HG03135 (cell line): ENCODE results near the gene SLC4A3.
"Not testable (repeated sequence)": the region's sequence is repeated elsewhere in the genome, so short reads cannot be mapped to it uniquely, and the experiment has no call there.

Experiments
- ATAC-seq: cut with Tn5 transposase; IDR thresholded peaks from one replicate; pipeline ENCODE4 v1.9.1; 2021; ENCODE audit warnings: mild to moderate bottlenecking, moderate library complexity; ENCODE audit not compliant: unreplicated experiment

SLC4A3 gene

DNA sequence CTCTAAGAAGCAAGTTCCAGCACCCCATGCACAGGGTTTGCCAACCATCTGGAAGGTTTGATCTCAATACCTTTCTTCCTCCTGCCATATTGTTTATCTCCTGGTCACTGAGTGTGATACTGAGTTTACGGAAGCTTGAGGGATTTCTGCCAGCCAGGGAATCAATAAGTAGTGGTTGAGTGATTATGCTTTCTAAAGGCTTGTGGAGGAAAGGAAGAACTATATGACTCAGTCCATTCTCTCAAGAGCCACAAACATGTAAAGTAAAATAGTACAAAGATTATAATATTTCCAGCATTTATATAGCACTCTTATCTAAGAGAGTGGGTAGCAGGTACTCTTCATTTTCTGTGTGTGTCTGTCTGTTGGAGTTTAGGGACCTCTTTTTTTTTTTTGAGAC lies 49.2 kb downstream of the SLC4A3 start:
- no peak for ATAC-seq

GRCh38 chr2:219679041-219679440 lies 51.6 kb downstream of the SLC4A3 start:
- ATAC-seq = no peak

GRCh38 chr2:219679571-219679970 lies 52.1 kb downstream of the SLC4A3 start:
- no peak for ATAC-seq

DNA sequence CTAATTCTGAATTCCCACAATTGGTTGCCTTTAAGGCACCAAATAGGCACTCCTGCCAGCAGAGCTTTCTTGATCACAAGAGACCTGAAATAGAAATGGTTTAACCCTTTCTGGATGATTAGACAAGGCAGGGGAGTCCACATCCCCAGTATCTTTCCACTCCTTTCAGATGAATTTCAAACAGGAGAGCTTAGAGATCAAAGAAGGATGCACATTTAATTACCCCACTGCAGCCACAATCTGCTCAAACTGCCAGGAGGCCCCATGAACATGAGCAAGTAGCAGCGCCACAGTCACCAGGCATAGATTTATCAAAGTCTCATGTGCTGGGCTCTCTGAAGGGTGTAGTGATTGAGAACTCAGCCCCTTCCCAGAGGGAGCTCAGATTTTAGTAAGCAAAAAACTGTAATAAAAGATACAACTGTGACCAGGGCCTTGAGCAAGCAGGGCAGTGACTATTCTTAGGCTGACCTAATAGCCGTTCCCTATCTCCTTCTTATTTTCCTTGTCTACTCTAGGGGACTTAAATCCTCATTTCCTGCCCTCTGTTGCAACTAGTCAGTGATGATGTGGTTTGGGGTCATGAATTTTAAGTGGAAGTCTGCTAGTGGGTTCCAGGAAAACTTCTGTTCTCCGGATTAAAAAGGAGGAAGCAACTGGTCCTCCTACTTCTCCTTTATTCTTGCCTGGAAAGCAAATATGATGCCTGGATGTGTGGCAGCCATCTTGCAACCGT lies 53.7 kb downstream of the SLC4A3 start:
- ATAC-seq = no peak

GRCh38 chr2:219681694-219682300 lies 54.4 kb downstream of the SLC4A3 start:
- no peak for ATAC-seq

- ATAC-seq = not testable (repeated sequence)
Observed at GRCh38 chr2:219683474-219683873, 56.0 kb downstream of the SLC4A3 start.

DNA sequence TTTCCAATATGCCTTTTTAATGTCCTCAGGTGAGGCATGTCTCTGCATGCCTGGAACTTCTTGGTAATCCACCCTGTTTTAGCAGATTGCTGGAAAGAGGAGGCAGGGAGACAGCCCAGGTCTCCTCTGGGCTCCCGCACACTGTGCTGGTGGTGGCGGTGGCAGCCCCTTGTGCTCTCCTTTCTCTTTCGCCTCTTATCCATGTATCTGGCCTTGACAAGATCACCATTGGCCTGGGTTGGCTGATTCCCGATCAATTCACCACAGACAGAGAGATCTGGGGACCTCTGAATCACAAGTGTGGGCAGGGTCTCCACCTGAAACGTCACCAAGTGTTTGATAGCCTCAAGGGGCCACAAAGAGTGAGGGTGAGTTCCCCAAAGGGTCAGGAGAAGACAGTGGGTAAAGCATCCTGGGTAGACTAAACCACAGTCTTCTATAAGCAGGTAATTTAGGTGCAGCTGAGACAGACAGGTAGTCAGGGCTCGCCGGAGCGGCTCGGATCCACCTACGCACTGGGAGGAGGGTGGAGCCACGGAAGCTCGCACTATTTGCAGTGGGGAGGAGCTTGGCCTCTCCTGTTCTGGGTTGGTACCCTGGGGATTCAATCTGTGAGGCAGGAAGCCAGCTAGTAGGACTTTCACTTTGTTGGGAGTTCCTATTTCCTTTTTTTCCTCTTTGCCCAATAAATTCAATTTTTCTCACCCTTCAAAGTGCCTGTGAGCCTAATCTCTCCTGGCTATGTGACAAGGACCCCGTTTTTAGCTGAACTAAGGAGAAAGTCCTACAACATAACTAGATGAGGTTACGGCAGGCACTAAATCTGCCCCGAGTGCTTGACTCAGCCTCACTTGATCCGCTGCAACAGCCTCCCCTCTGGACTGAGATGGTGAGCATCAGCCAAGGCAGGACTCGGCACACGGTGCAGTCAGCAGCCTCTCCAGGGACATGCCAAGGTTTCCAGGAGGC lies 57.6 kb downstream of the SLC4A3 start:
- ATAC-seq = peak; percentile 91

GRCh38 chr2:219687272-219687671 lies 59.8 kb downstream of the SLC4A3 start:
- no peak for ATAC-seq

DNA sequence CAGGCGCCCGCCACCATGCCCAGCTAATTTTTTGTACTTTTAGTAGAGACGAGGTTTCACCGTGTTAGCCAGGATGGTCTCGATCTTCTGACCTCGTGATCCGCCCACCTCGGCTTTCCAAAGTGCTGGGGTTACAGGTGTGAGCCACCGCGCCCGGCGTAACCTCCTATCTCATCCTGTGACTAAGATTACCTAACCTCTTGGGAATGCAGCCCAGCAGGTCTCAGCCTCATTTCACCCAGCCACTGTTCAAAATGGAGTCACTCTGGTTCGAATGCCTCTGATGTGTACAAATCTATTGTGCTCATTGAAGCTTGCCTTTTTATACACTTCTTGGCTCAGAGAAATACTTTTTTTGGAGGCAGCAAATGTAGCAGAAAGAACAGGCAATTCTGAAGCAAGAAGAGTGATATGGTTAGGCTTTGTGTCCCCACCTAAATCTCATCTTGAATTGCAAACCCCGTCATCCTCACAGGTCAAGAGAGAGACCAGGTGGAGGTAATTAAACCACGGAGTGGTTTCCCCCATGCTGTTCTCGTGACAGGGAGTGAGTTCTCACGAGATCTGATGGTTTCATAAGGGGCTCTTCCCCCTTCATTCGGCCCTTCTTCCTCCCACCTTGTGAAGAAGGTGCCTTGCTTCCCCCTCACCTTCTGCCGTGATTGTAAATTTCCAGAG lies 60.6 kb downstream of the SLC4A3 start:
- ATAC-seq = no peak

- no peak for ATAC-seq
Observed at GRCh38 chr2:219688560-219689445, 61.4 kb downstream of the SLC4A3 start.

- no peak for ATAC-seq
Observed at GRCh38 chr2:219689676-219690628, 62.5 kb downstream of the SLC4A3 start.

DNA sequence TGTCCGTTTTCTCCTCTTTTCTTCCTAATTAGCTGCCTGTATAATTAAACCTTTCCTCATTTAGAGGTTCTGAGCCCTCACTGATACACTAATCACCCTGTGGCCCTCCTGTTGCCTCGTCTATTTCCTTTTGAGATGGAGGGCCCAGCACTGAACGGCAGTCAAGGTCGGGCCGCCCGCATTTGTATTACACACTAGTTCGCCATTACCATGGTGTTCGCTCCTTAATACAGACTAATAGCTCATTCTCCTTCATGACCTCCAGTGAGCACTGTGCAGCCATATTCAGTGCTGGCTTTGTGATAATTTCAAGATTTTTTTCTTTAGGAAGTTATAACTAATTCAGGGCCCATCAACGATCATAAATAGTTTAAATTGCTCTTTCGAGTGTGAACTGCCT lies 64.1 kb downstream of the SLC4A3 start:
- no peak for ATAC-seq
